Measurements from ENCODE around the gene CHRD.

- TF ChIP-seq POLR2AphosphoS5 (IDR thresholded peaks at IDR 0.05) (no peak), CTCF (IDR thresholded peaks at IDR 0.05) (no peak), POLR2A (IDR thresholded peaks at IDR 0.05) (no peak)
Measured at GRCh38 chr3:184409946-184410500, 30.2 kb downstream of the CHRD start.
